Measurements from ENCODE around the gene TRAF3IP1.

Gene TRAF3IP1

DNA sequence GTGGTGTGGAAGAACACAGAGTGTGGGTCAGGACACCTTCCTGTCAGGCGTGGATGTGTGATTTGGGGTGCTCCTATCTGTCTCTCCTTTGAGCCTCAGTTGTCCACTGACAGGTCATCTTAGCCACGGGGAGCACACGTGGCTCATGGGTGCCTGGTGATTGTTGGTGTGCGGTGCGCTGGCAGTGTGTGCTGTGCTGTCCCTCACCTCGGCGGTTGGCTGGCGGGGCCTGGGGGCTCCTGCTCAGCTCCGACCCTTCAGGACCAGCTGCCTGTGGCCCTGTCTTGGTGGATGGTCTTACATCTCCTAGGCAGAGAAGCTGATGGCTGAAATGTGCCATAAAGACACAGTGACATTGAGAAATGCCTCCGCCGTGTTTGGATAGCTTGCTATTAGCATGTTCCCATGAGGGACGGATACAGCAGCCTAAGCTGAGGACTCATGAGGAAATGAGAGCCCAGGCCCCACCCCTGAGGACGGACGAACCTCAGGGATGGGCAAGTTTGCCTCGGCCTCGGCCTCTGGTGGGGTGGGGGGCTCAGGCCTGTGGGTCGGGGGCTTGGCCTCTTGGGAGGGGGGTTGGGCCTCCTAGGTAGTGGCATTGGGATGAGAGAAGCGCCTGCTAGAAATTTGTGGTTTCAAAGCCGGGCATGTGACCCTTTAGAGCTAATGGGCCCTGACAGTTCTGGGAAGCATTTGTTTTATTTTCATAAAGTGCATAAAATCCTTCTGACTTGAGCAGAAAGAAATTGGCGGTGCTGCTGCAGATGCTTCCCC, 86.1 kb downstream of the TRAF3IP1 start:
- in situ Hi-C loops (cut with HindIII; ENCODE audit: low sequenced_read_pairs) = no loop called here
- TF ChIP-seq, protein P1, sequence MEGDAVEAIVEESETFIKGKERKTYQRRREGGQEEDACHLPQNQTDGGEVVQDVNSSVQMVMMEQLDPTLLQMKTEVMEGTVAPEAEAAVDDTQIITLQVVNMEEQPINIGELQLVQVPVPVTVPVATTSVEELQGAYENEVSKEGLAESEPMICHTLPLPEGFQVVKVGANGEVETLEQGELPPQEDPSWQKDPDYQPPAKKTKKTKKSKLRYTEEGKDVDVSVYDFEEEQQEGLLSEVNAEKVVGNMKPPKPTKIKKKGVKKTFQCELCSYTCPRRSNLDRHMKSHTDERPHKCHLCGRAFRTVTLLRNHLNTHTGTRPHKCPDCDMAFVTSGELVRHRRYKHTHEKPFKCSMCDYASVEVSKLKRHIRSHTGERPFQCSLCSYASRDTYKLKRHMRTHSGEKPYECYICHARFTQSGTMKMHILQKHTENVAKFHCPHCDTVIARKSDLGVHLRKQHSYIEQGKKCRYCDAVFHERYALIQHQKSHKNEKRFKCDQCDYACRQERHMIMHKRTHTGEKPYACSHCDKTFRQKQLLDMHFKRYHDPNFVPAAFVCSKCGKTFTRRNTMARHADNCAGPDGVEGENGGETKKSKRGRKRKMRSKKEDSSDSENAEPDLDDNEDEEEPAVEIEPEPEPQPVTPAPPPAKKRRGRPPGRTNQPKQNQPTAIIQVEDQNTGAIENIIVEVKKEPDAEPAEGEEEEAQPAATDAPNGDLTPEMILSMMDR (IDR thresholded peaks at IDR 0.05; ENCODE audit: low read depth, low read length) = no peak
- DNase-seq (ENCODE audit: low read depth, low spot score) = no peak
- H3K4me3 ChIP-seq (ENCODE audit: low read depth, low read length) = no peak overlapping the region

DNA sequence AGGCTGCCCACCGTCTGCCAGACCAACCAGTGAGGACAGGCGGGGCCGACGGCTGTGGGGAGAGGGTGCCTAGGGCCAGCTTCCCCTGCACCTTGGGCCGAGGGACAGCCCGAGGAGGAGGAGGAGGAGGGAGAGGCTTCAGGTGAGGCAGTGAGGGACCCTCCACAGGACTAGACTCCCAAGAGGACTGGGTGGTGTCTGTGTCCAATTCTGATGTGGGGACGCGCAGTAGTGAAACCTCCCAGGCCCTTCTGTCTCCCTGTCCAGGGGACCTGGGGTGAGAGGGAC, 86.6 kb downstream of the TRAF3IP1 start:
- TF ChIP-seq, protein P1 (IDR thresholded peaks at IDR 0.05; ENCODE audit: low read depth, low read length) = no peak
- no peak overlapping the region for H3K4me3 ChIP-seq (ENCODE audit: low read depth, low read length)
- DNase-seq (ENCODE audit: low read depth, low spot score) = no peak
- in situ Hi-C loops (cut with HindIII; ENCODE audit: low sequenced_read_pairs) = no loop called here

DNA sequence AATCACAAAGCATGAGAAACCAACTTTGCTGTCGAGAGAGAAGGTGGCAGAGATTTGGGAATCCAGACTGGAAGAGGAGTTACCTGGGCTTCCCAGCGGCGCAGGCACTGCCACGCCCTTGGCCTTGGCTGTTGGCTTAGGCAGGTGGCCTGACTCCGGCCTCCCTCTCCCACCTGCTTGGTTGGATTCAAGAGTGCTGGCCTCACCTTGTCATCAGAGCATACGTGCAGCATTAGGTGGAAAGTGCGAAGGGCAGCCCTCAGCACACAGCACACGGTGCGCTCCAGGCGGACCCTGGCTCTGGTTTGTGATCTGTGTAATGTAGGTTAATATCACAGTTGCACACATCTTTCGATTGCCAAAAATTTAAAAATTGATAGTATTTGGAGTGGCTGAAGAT, 87.2 kb downstream of the TRAF3IP1 start:
- H3K4me3 ChIP-seq (ENCODE audit: low read depth, low read length) = no peak overlapping the region
- TF ChIP-seq, protein P1 (IDR thresholded peaks at IDR 0.05; ENCODE audit: low read depth, low read length) = no peak
- in situ Hi-C loops (cut with HindIII; ENCODE audit: low sequenced_read_pairs) = no loop called here
- DNase-seq (ENCODE audit: low read depth, low spot score) = no peak

DNA sequence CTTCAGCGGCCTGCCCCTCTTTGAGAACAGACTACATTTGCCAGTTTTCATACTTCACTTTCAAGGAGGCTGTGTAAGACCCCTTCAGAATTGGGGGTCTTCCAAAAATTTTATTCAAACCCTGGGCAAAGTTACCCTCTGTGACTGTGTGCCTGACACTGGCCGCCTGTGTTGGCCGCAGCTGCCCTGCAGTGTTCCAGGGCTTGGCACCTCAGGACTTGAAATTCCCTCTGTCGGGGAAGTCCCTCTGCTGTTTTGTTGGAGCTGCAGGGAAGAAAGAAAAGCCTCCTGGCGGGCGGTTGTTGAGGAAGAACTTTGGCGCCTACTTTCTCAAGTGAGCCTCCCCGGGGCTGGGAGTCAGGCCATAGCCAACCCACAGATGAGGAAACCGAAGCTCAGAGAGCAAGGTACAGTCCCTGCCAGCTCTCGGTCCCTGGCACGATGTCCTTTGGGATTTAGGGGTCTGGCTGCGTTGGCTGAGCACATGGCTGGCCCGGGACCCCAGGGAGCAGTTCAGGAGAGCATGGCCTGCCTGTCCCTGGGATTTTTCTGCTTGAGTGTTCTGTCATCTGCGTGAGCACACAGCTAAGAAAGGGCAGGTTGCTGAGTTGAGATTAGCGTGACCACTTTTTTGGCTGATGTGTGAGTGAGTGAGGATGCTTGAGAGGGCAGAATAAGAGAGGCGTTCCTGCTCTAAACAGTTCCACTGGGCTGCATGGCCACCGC, 88.5 kb downstream of the TRAF3IP1 start:
- no peak overlapping the region for H3K4me3 ChIP-seq (ENCODE audit: low read depth, low read length)
- DNase-seq (ENCODE audit: low read depth, low spot score) = no peak
- in situ Hi-C loops (cut with HindIII; ENCODE audit: low sequenced_read_pairs) = no loop called here
- TF ChIP-seq, protein P1 (IDR thresholded peaks at IDR 0.05; ENCODE audit: low read depth, low read length) = no peak

DNA sequence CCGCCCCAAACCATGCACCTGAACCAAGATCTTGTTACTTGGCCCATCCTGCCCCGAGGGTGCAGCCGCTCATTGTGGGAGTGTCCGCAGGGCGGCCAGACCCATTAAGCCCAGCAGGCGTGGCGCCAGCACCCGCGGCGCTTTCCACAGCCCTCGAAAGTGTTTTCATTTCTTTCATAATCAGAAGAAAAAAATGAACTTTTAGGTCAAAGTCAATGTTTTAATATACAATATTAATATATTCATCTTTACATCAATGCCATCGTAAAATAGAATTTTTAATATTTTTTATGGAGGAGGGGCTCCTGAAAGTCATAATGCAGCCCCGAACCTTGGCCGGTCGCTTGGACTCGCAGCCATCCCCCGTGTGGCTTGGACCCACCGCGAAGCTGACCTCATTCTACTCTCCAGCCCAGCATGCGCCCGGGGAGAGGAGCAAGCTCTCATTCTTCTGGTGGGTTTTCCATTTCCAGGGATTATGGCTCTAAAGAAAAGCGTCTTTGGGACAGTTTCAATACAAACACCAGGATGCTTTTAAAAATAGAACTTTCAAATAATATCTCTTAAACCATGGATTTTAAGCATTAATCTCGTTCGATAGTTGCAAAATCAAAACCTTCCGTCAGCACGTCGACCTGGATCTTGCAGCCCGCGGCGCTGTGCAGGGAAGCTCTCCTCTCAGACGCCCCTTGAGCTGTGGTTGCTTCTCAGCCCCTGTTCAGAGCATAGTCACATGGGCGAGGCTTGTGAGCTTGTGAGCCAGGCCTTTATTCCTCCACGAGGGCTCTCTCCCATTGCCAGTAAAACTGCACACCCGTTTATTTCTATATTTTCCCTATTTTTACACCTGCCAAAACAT, 89.3 kb downstream of the TRAF3IP1 start:
- no peak overlapping the region for H3K4me3 ChIP-seq (ENCODE audit: low read depth, low read length)
- DNase-seq (ENCODE audit: low read depth, low spot score) = no peak
- TF ChIP-seq, protein P1 (IDR thresholded peaks at IDR 0.05; ENCODE audit: low read depth, low read length) = no peak
- in situ Hi-C loops (cut with HindIII; ENCODE audit: low sequenced_read_pairs) = no loop called here

DNA sequence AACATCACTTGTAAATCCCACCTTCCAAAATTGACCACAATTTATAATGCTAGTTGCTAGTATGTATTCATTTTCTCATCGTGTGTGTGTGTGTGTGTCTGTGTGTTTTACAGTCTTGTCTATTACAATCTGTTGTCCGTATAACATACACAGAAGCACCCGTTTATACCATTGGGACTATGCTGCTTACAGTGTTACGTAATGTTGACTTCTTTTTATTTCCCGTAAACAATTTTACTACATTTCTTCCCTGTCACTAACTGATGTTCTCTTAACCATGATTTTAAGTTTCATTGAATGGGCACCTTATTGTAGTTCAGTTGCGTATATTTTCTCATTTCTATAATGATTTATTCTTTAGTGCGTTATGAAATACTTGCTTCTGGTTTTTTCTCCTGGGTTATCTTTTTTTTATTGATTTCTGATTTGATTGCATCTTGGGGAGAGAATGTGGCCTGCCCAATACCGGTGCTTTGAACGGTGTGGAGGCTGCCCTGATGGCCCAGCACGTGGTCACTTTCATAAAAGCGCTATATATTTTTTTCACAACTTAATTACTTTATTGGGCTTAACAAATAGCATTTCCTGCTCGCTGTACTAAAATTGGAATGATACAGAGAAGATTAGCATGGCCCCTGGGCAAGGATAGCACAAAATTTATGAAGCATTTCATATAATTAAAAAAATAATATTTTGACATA, 91.9 kb downstream of the TRAF3IP1 start:
- in situ Hi-C loops (cut with HindIII; ENCODE audit: low sequenced_read_pairs) = no loop called here
- no peak for DNase-seq (ENCODE audit: low read depth, low spot score)
- TF ChIP-seq, protein P1 (IDR thresholded peaks at IDR 0.05; ENCODE audit: low read depth, low read length) = no peak
- H3K4me3 ChIP-seq (ENCODE audit: low read depth, low read length) = no peak overlapping the region
